GM18909 (cell line): ENCODE measurements around the gene ATP2B2.
A peak's percentile ranks its signal among the peaks of the same experiment; 100 is the strongest.
"Not testable (repeated sequence)": the region's sequence is repeated elsewhere in the genome, so short reads cannot be mapped to it uniquely, and the experiment has no call there.

ENCODE experiments used
- ATAC-seq: cut with Tn5 transposase; IDR thresholded peaks from one replicate; pipeline ENCODE4 v1.9.1; 2021; ENCODE audit warnings: mild to moderate bottlenecking; ENCODE audit not compliant: unreplicated experiment, poor library complexity

Gene ATP2B2

GRCh38 chr3:10505050-10505790 is at the start of gene ATP2B2:
Gene ATP2B2, minus strand, starts transcription at chr3:10505586. Its CDS starts 56,043 bp downstream, at chr3:10449543.
- ATAC-seq: no peak

GRCh38 chr3:10554746-10555145 is 49.4 kb upstream of the ATP2B2 start:
- ATAC-seq: no peak

- no peak for ATAC-seq
These were observed 48.8 kb upstream of the ATP2B2 start for GRCh38 chr3:10554236-10554611.

GRCh38 chr3:10553591-10554235 is 48.3 kb upstream of the ATP2B2 start:
- ATAC-seq: no peak

GRCh38 chr3:10552631-10552943 is 47.2 kb upstream of the ATP2B2 start:
- ATAC-seq: no peak

- ATAC-seq: peak; percentile 57
These were observed 46.6 kb upstream of the ATP2B2 start for GRCh38 chr3:10551821-10552630.

GRCh38 chr3:10551139-10551538 is 45.8 kb upstream of the ATP2B2 start:
- no peak for ATAC-seq

- no peak for ATAC-seq
These were observed 45.3 kb upstream of the ATP2B2 start for GRCh38 chr3:10550705-10551104.

- no peak for ATAC-seq
These were observed 44.3 kb upstream of the ATP2B2 start for GRCh38 chr3:10549617-10550230.

- ATAC-seq: no peak
These were observed 43.6 kb upstream of the ATP2B2 start for GRCh38 chr3:10548992-10549391.

- no peak for ATAC-seq
These were observed 42.7 kb upstream of the ATP2B2 start for GRCh38 chr3:10547841-10548783.

- ATAC-seq: no peak
These were observed 42.0 kb upstream of the ATP2B2 start for GRCh38 chr3:10547413-10547812.

- ATAC-seq: no peak
These were observed 41.5 kb upstream of the ATP2B2 start for GRCh38 chr3:10546820-10547263.

- ATAC-seq: no peak
These were observed 40.8 kb upstream of the ATP2B2 start for GRCh38 chr3:10546181-10546624.

GRCh38 chr3:10542518-10542917 is 37.1 kb upstream of the ATP2B2 start:
- ATAC-seq: no peak

GRCh38 chr3:10540347-10540746 is 35.0 kb upstream of the ATP2B2 start:
- ATAC-seq: not testable (repeated sequence)

GRCh38 chr3:10534066-10534465 is 28.7 kb upstream of the ATP2B2 start:
- ATAC-seq: no peak

- ATAC-seq: no peak
These were observed 28.3 kb upstream of the ATP2B2 start for GRCh38 chr3:10533737-10534023.

- ATAC-seq: no peak
These were observed 27.8 kb upstream of the ATP2B2 start for GRCh38 chr3:10532939-10533736.
